ENCODE measurements around the gene SYNJ1. TPM values are rescaled to one million over a fixed set of nuclear protein-coding genes. Genes with fewer than 3 reads are reported as not detected.

Gene SYNJ1
- total and polyA plus RNA-seq, 2 of the 13 experiments (the other 11 are each of a cell fraction or from before 2014, with no cell fraction given), result 2.0 to 2.7 TPM

DNA sequence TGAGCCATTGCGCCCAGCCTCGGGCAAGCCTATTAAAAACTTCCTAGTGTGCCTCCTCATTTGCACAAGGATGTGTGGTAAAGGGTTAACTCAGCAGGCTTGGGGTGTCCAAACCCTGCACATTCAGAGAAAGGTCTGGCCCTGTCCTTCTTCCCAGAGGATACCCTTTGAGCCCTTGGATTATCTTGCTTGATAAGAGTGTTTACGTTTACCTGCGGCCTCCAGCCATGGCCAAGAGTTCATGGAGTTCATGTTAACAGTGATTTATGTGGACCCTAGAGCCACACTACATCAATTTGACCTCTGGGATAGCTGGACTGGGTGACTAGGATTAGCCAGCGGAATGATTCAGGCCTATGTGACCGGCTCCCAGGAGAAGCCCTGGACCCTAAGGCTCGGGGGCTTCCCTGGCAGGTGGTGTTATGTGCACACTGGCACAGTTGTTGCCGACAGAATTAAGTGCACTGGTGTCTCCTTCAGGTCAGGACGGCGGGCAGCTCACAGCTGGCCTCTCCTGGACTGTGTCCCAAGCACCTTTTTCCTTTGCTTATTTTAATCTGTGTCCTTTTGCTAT, 134.8 kb downstream of the SYNJ1 start (continued):
- TF ChIP-seq ZXDC (CRISPR knock-in tag; IDR thresholded peaks at IDR 0.05) (no peak), CHD4 (IDR thresholded peaks at IDR 0.05; ENCODE audit: borderline replicate concordance, low read length) (peak; percentile 81; the same call in 1 of the 2 replicates), ZFY (CRISPR knock-in tag; IDR thresholded peaks at IDR 0.05) (peak; percentile 69), KDM1A (CRISPR knock-in tag; IDR thresholded peaks at IDR 0.05) (peak; percentile 94), CBFB (CRISPR knock-in tag; IDR thresholded peaks at IDR 0.05) (peak; percentile 88), FOXA3 (CRISPR knock-in tag; IDR thresholded peaks at IDR 0.05) (peak; percentile 98), RFXAP (CRISPR knock-in tag; IDR thresholded peaks at IDR 0.05; ENCODE audit: borderline replicate concordance) (0 out of 2 replicates have a peak, but pooled peaks have one; percentile 22), GTF2F1 (IDR thresholded peaks at IDR 0.05; ENCODE audit: low read length) (no peak), ZEB1 (IDR thresholded peaks at IDR 0.05; ENCODE audit: insufficient replicate concordance, low read depth) (peak; percentile 91), ZNF441 (CRISPR knock-in tag; IDR thresholded peaks at IDR 0.05; ENCODE audit: borderline replicate concordance) (peak; percentile 51; the same call in 1 of the 2 replicates), HNRNPLL (IDR thresholded peaks at IDR 0.05; ENCODE audit: low read depth, low read length, poor library complexity, severe bottlenecking) (no peak), ZNF382 (CRISPR knock-in tag; IDR thresholded peaks at IDR 0.05; ENCODE audit: borderline replicate concordance) (no peak), EP300 (IDR thresholded peaks at IDR 0.05; ENCODE audit: low read depth in 2 of 2, low read length in 2 of 2) (peak; percentile 71 to 97; a peak in 3 of 4 replicates), EP300 (CRISPR knock-in tag; IDR thresholded peaks at IDR 0.05; ENCODE audit: borderline replicate concordance) (peak; percentile 95), HNRNPH1 (optimal IDR thresholded peaks at IDR 0.05; ENCODE audit: low read depth, low read length) (no peak), MAX (IDR thresholded peaks at IDR 0.05) (peak; percentile 64; the same call in 1 of the 2 replicates), MTA3 (CRISPR knock-in tag; IDR thresholded peaks at IDR 0.05) (no peak), ETV6 (CRISPR knock-in tag; conservative IDR thresholded peaks at IDR 0.05) (no peak), NONO (IDR thresholded peaks at IDR 0.05) (no peak), NONO (CRISPR knock-in tag; conservative IDR thresholded peaks at IDR 0.05) (peak; percentile 92), ZNF33B (CRISPR knock-in tag; IDR thresholded peaks at IDR 0.05) (0 out of 2 replicates have a peak, but pooled peaks have one; percentile 47), IKZF4 (CRISPR knock-in tag; IDR thresholded peaks at IDR 0.05; ENCODE audit: borderline replicate concordance, low read depth, not compliant biosample characterization) (no peak)
- TF ChIP-seq, protein P1, sequence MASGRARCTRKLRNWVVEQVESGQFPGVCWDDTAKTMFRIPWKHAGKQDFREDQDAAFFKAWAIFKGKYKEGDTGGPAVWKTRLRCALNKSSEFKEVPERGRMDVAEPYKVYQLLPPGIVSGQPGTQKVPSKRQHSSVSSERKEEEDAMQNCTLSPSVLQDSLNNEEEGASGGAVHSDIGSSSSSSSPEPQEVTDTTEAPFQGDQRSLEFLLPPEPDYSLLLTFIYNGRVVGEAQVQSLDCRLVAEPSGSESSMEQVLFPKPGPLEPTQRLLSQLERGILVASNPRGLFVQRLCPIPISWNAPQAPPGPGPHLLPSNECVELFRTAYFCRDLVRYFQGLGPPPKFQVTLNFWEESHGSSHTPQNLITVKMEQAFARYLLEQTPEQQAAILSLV (CRISPR knock-in tag; IDR thresholded peaks at IDR 0.05; ENCODE audit: borderline replicate concordance), result no peak; the same call in 1 of the 2 replicates
- TF ChIP-seq, protein P2, sequence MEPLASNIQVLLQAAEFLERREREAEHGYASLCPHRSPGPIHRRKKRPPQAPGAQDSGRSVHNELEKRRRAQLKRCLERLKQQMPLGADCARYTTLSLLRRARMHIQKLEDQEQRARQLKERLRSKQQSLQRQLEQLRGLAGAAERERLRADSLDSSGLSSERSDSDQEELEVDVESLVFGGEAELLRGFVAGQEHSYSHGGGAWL (CRISPR knock-in tag; IDR thresholded peaks at IDR 0.05), result no peak
- TF ChIP-seq, protein P3, sequence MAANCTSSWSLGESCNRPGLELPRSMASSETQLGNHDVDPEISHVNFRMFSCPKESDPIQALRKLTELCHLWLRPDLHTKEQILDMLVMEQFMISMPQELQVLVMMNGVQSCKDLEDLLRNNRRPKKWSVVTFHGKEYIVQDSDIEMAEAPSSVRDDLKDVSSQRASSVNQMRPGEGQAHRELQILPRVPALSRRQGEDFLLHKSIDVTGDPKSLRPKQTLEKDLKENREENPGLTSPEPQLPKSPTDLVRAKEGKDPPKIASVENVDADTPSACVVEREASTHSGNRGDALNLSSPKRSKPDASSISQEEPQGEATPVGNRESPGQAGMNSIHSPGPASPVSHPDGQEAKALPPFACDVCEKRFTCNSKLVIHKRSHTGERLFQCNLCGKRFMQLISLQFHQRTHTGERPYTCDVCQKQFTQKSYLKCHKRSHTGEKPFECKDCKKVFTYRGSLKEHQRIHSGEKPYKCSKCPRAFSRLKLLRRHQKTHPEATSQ (CRISPR knock-in tag; IDR thresholded peaks at IDR 0.05; ENCODE audit: borderline replicate concordance), result peak; percentile 82; the same call in 1 of the 2 replicates
